ENCODE results near the gene ARL5B. TPM values are rescaled to one million over a fixed set of nuclear protein-coding genes. Genes with fewer than 3 reads are reported as not detected.

The ARL5B gene
- total RNA-seq, 2 donors from 2014 or later = 8.6 to 13.8 TPM

DNA sequence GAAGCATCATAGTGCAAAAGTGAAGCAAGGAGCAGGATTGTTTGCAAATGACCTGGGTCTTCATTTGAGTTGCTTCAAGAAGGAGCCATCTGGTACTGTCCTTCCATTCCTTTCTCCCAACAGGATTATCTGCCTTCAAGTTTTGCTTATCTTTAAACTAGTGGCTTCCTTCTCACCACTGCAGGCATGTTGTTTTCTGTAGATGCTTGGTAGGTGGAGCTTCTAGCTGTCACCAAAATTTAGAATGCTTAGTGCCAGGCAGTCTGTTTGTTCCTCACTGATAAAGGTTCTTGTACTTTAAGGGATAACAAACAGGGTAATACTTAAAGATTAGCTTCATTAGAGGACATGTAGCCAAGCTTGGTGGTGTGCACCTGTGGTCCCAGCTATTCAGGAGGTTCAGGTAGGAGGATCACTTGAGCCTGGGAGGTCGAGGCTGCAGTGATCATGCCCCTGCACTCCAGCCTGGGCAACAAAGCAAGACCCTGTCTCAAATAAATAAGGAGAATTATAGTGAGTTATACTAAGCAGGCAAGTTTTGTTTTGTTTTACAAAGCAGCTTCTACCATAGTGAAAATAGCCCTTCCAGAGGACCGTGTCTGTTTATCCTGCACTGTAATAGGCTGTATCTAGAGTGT is 5.7 kb downstream of the ARL5B start:
- H3K27me3 ChIP-seq = no peaks in the 10 kb centered on the region
- no peak for ATAC-seq
- H3K9me3 ChIP-seq = no peaks in the 10 kb centered on the region
- DNase-seq = no peak
- intact Hi-C loops (cut with DNase I) = no loop called here
- H3K36me3 ChIP-seq (replicated peaks in 1 of 2; ENCODE audit: insufficient read depth in 1 of 2, low read depth in 2 of 2) = no peaks in the 10 kb centered on the region
- TF ChIP-seq, protein P1, sequence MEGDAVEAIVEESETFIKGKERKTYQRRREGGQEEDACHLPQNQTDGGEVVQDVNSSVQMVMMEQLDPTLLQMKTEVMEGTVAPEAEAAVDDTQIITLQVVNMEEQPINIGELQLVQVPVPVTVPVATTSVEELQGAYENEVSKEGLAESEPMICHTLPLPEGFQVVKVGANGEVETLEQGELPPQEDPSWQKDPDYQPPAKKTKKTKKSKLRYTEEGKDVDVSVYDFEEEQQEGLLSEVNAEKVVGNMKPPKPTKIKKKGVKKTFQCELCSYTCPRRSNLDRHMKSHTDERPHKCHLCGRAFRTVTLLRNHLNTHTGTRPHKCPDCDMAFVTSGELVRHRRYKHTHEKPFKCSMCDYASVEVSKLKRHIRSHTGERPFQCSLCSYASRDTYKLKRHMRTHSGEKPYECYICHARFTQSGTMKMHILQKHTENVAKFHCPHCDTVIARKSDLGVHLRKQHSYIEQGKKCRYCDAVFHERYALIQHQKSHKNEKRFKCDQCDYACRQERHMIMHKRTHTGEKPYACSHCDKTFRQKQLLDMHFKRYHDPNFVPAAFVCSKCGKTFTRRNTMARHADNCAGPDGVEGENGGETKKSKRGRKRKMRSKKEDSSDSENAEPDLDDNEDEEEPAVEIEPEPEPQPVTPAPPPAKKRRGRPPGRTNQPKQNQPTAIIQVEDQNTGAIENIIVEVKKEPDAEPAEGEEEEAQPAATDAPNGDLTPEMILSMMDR (IDR thresholded peaks at IDR 0.05) = no peak
- TF ChIP-seq POLR2A (IDR thresholded peaks at IDR 0.05) = no peak
- no peak overlapping the region for H3K4me3 ChIP-seq
- WGBS, 2 donors = 71 to 78% methylated on average over 2 of the region's 2 CpGs
- H3K4me1 ChIP-seq = peaks cover 70% of the 10 kb centered on the region
- no peak overlapping the region for H3K27ac ChIP-seq

DNA sequence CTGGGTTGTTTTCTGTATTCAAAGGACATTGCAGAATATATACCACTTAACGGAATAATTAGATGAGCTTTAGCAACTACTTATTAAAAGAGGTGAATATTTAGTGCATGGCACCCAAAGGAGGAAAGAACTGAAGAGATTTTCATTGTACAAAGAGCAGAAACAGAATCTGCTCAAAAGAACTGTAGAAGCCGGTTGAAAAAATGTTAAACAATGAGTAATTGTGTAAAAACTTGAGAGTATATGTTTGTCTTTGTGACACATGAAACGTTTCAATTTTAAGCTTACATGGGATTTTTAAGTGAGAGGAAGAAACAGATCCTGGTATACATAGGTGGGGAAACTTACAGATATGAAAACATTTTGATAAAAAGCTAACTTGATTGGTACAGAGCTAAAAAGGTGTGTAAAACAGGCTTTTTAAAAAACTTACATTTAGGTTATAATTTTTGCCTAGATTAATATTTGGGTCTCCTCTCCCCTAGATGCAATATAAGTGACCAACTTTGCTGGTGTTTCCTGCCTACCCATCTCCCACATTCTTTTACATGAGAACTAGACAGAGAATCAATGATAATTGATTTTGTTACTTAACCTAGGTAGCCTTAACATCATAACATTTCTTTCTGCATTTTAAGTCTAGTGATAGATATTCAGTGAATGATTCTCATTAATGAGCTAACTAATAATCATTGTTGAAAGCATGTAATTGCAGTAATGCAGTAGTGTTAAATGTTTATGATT is 6.8 kb downstream of the ARL5B start:
- H3K9me3 ChIP-seq = no peaks in the 10 kb centered on the region
- no peak for ATAC-seq
- WGBS, 2 donors = 37 to 56% methylated on average over 3 of the region's 3 CpGs

DNA sequence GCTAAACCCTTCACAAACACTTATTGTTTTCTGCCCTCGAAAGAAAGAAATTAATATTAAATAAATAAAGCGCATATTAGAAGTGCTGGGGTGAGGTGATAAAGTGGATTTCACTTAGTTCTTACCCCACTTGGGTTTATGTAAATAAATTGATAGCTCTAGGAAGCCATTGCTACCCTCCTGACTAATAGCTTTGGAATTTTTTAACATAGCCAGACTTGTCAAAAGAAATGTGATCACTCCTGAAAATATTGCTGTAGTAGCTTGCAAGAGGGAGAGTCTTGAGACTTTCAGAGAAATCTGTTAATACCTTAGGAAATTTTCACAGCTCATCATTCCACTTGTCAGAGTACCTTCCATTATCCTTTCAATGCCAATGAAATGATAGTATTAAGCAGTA is 7.6 kb downstream of the ARL5B start:
- TF ChIP-seq POLR2A (IDR thresholded peaks at IDR 0.05) = no peak
- TF ChIP-seq, protein P1 (IDR thresholded peaks at IDR 0.05) = no peak
- no peaks in the 10 kb centered on the region for H3K27me3 ChIP-seq
- no peak overlapping the region for H3K4me3 ChIP-seq
- 48 to 56% methylated on average over 2 of the region's 2 CpGs for WGBS, 2 donors
- peaks cover 59% of the 10 kb centered on the region for H3K4me1 ChIP-seq
- intact Hi-C loops (cut with DNase I) = no loop called here
- no peak for ATAC-seq
- peak overlapping the region in 1 of 4 donors; percentile 29 for H3K27ac ChIP-seq
- H3K36me3 ChIP-seq (replicated peaks in 1 of 2; ENCODE audit: insufficient read depth in 1 of 2, low read depth in 2 of 2) = no peaks in the 10 kb centered on the region
- DNase-seq = no peak
- no peaks in the 10 kb centered on the region for H3K9me3 ChIP-seq

More for the DNA sequence above, 6.8 kb downstream of the ARL5B start:
- TF ChIP-seq POLR2A (IDR thresholded peaks at IDR 0.05) = no peak
- TF ChIP-seq, protein P1 (IDR thresholded peaks at IDR 0.05) = no peak
- H3K4me1 ChIP-seq = peaks cover 68% of the 10 kb centered on the region
- H3K4me3 ChIP-seq = no peak overlapping the region
- no peaks in the 10 kb centered on the region for H3K36me3 ChIP-seq (replicated peaks in 1 of 2; ENCODE audit: insufficient read depth in 1 of 2, low read depth in 2 of 2)
- peak overlapping the region in 1 of 4 donors; percentile 10 for H3K27ac ChIP-seq
- DNase-seq = no peak
- no peaks in the 10 kb centered on the region for H3K27me3 ChIP-seq
- intact Hi-C loops (cut with DNase I) = no loop called here

DNA sequence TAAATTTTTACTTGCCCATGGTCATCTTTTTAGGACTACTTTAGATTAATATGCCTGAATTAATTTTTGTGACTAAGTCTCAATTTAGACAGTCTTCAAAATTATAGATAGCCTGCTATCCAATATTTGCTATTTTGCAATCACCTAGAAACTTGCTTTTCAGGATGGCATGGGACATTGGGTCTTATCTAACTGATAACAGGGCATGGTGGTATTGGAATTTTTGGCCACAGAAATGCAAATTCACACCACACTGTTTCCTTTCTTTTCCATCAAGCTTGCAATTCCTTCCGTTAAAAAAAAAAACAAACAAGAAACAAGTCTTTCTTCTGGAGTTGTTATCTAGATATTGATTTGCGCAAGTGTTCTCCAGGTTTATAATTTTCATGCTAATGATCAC is 8.8 kb downstream of the ARL5B start:
- intact Hi-C loops (cut with DNase I) = no loop called here
- TF ChIP-seq, protein P1 (IDR thresholded peaks at IDR 0.05) = no peak
- no peak for TF ChIP-seq POLR2A (IDR thresholded peaks at IDR 0.05)
- Histone ChIP-seq H3K27me3 (no peaks in the 10 kb centered on the region), H3K4me1 (peaks cover 48% of the 10 kb centered on the region), H3K9me3 (no peaks in the 10 kb centered on the region), H3K36me3 (replicated peaks in 1 of 2; ENCODE audit: insufficient read depth in 1 of 2, low read depth in 2 of 2) (no peaks in the 10 kb centered on the region), H3K4me3 (no peak overlapping the region), H3K27ac (peak overlapping the region in 1 of 4 donors; percentile 10)
- 31 to 39% methylated on average over 2 of the region's 2 CpGs for WGBS, 2 donors
- no peak for DNase-seq
- no peak for ATAC-seq
